HepG2 (cell line): ENCODE measurements around the gene CLEC3A. TPM values are rescaled to one million over a fixed set of nuclear protein-coding genes. Genes with fewer than 3 reads are reported as not detected.

ENCODE experiments used
- CHCHD3 ChIP-seq: sonication (generic); formaldehyde crosslinking; IDR thresholded peaks from 2 replicates; pipeline ENCODE4 v1.8.0; 2022; ENCODE audit warnings: mild to moderate bottlenecking, missing genetic modification reagents, moderate library complexity
- DR1 ChIP-seq: sonication (generic); formaldehyde crosslinking; IDR thresholded peaks from 2 replicates; pipeline ENCODE4 v1.8.0; 2021; ENCODE audit warnings: mild to moderate bottlenecking, missing genetic modification reagents, inconsistent platforms
- EP300 ChIP-seq, 3 experiments: sonication (generic) in 1 of 3; formaldehyde crosslinking in 1 of 3; IDR thresholded peaks; 2 replicates each; pipeline versions ENCODE4 v1.5.1 to v1.6.1; 2011 to 2020; ENCODE audit warnings: low read depth in 2 of 3, low read length in 2 of 3, borderline replicate concordance in 1 of 3, improper control_type of control experiment in 1 of 3, mild to moderate bottlenecking in 1 of 3, missing genetic modification reagents in 1 of 3, moderate library complexity in 1 of 3
- HNRNPLL ChIP-seq: fragments of 200-400 bp; formaldehyde crosslinking; IDR thresholded peaks from 2 replicates; pipeline ENCODE4 v1.6.1; 2017; ENCODE audit warnings: mild to moderate bottlenecking, low read depth, low read length; ENCODE audit not compliant: poor library complexity, severe bottlenecking
- KDM6A ChIP-seq: IDR thresholded peaks from 2 replicates; pipeline ENCODE4 v1.6.1; 2016; ENCODE audit warnings: low read depth
- KIAA2018 ChIP-seq: sonication (generic); formaldehyde crosslinking; IDR thresholded peaks from 2 replicates; pipeline ENCODE4 v1.5.0; 2020; ENCODE audit warnings: mild to moderate bottlenecking, missing genetic modification reagents, borderline replicate concordance
- PAF1 ChIP-seq: IDR thresholded peaks from 2 replicates; pipeline ENCODE4 v1.6.1; 2016; ENCODE audit warnings: missing genetic modification reagents, missing compliant biosample characterization
- TGIF2 ChIP-seq: IDR thresholded peaks from 2 replicates; pipeline ENCODE4 v1.6.1; 2016; ENCODE audit warnings: control low read depth, missing compliant biosample characterization
- ZNF143 ChIP-seq: sonication (generic); formaldehyde crosslinking; IDR thresholded peaks from 2 replicates; pipeline ENCODE4 v1.4.0; 2020; ENCODE audit warnings: missing genetic modification reagents
- ZNF282 ChIP-seq: fragments of 450-650 bp; IDR thresholded peaks from 2 replicates; pipeline ENCODE4 v1.6.1; 2018; ENCODE audit not compliant: partially characterized antibody
- ZNF296 ChIP-seq: sonication (generic); formaldehyde crosslinking; conservative IDR thresholded peaks from 2 replicates; pipeline ENCODE4 v1.5.0; 2020; ENCODE audit warnings: mild to moderate bottlenecking, missing genetic modification reagents
- ZNF607 ChIP-seq: sonication (generic); formaldehyde crosslinking; IDR thresholded peaks from 2 replicates; pipeline ENCODE4 v1.5.1; 2020; ENCODE audit warnings: missing genetic modification reagents, mild to moderate bottlenecking, borderline replicate concordance
- ZNF691 ChIP-seq: sonication (generic); formaldehyde crosslinking; IDR thresholded peaks from 2 replicates; pipeline ENCODE4 v1.4.0; 2020; ENCODE audit warnings: missing genetic modification reagents, low read depth, mild to moderate bottlenecking, borderline replicate concordance
- ZNF83 ChIP-seq: sonication (generic); formaldehyde crosslinking; IDR thresholded peaks from 2 replicates; pipeline ENCODE4 v1.4.0; 2020; ENCODE audit warnings: missing genetic modification reagents, mild to moderate bottlenecking, borderline replicate concordance
- ZNF879 ChIP-seq: sonication (generic); formaldehyde crosslinking; IDR thresholded peaks from 2 replicates; pipeline ENCODE4 v1.8.1; 2023; ENCODE audit warnings: missing genetic modification reagents
- ZSCAN22 ChIP-seq: sonication (generic); formaldehyde crosslinking; IDR thresholded peaks from 2 replicates; pipeline ENCODE4 v1.4.0; 2020; ENCODE audit warnings: mild to moderate bottlenecking, missing genetic modification reagents
- polyA plus RNA-seq, 8 experiments: library from polyadenylated mRNA; depleted of rRNA in 3 of 8; stranded (reverse) in 7 of 8; unstranded in 1 of 8; fragments of >200 nt; fragmentation: Illumina TruSeq in 4 of 8; extraction: Trizol in 4 of 8; gene quantifications; 2 replicates each; pipeline versions ENCODE4 v1.2.1 to v1.2.3, GENCODE V29; 2011 to 2016; ENCODE audit warnings: low read depth in 4 of 8, missing spikeins in 1 of 8, mixed read lengths in 1 of 8; ENCODE audit not compliant: insufficient read depth in 1 of 8
- total RNA-seq, 5 experiments: library from RNA; depleted of rRNA; stranded (reverse); fragments of >200 nt; fragmentation: Illumina TruSeq; extraction: Trizol; gene quantifications; 2 replicates each; pipeline ENCODE4 v1.2.3, GENCODE V29; 2016; ENCODE audit warnings: low read depth in 1 of 5
- TF ChIP-seq, protein P1 (sequence below): sonication (generic); formaldehyde crosslinking; IDR thresholded peaks from 2 replicates; pipeline ENCODE4 v1.4.0; 2020; ENCODE audit warnings: missing genetic modification reagents, borderline replicate concordance

The CLEC3A gene
- total and polyA plus RNA-seq, 2 of the 13 experiments (the other 11 are each of a cell fraction or from before 2014, with no cell fraction given): not detected

DNA sequence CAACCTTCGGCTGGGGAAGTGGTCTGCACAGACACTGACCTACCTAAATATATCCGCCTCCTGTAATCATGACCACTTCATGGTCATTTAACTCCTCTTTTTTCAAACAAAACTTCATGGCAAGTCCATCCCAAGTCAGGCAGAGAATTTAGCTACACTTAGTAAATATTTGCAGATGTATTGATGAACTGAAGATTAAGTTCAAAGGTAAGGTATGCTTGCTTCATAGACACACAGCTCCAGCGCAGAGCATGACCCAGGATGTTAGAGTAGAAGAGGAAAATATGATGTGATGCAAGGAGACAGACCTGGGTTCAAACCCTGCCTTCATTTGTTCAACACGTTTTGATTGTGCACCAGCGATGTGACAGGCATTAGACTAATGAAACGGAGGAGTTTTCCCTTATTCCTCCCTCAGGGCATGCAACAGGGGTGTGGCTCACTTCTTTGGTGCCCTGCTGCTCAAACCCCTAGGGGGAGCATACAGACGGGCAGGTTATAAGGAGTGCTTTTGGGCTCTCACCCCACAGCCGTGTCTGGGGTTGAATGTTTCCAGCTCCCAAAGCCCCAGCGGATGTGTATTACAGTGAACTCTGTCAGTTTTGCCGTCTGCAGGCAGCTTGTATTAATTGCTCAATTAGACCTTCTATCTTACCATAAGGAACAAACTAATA is 23.9 kb upstream of the CLEC3A start (continued):
- TF ChIP-seq KIAA2018 (CRISPR knock-in tag): no peak
- no peak for TF ChIP-seq ZNF282
- TF ChIP-seq CHCHD3: no peak
- no peak for TF ChIP-seq HNRNPLL
- no peak for TF ChIP-seq PAF1
- TF ChIP-seq, protein P1, sequence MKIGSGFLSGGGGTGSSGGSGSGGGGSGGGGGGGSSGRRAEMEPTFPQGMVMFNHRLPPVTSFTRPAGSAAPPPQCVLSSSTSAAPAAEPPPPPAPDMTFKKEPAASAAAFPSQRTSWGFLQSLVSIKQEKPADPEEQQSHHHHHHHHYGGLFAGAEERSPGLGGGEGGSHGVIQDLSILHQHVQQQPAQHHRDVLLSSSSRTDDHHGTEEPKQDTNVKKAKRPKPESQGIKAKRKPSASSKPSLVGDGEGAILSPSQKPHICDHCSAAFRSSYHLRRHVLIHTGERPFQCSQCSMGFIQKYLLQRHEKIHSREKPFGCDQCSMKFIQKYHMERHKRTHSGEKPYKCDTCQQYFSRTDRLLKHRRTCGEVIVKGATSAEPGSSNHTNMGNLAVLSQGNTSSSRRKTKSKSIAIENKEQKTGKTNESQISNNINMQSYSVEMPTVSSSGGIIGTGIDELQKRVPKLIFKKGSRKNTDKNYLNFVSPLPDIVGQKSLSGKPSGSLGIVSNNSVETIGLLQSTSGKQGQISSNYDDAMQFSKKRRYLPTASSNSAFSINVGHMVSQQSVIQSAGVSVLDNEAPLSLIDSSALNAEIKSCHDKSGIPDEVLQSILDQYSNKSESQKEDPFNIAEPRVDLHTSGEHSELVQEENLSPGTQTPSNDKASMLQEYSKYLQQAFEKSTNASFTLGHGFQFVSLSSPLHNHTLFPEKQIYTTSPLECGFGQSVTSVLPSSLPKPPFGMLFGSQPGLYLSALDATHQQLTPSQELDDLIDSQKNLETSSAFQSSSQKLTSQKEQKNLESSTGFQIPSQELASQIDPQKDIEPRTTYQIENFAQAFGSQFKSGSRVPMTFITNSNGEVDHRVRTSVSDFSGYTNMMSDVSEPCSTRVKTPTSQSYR: no peak
- TF ChIP-seq ZNF296 (CRISPR knock-in tag): no peak
- no peak for TF ChIP-seq TGIF2
- TF ChIP-seq DR1 (CRISPR knock-in tag): no peak
- TF ChIP-seq ZNF879 (CRISPR knock-in tag): no peak
- TF ChIP-seq ZSCAN22: no peak
- no peak for TF ChIP-seq ZNF607 (CRISPR knock-in tag)
- TF ChIP-seq KDM6A (CRISPR knock-in tag): 0 out of 2 replicates have a peak, but pooled peaks have one; percentile 17
- TF ChIP-seq ZNF691: no peak
- no peak for TF ChIP-seq ZNF143 (CRISPR knock-in tag)
- TF ChIP-seq EP300 (IDR thresholded peaks at IDR 0.05; ENCODE audit: low read depth in 2 of 2, low read length in 2 of 2): peak; percentile 34 to 41; a peak in 1 of 4 replicates
- no peak for TF ChIP-seq EP300 (CRISPR knock-in tag; IDR thresholded peaks at IDR 0.05; ENCODE audit: borderline replicate concordance)
- no peak for TF ChIP-seq ZNF83 (CRISPR knock-in tag)
